HG02970 (cell line): ENCODE data around the gene MRPS7.
A peak's percentile ranks its signal among the peaks of the same experiment; 100 is the strongest.

Experiments
- ATAC-seq: cut with Tn5 transposase; IDR thresholded peaks from one replicate; pipeline ENCODE4 v1.9.1; 2021; ENCODE audit warnings: mild to moderate bottlenecking, moderate library complexity, moderate number of reproducible peaks; ENCODE audit not compliant: unreplicated experiment, low FRiP score

The MRPS7 gene

DNA sequence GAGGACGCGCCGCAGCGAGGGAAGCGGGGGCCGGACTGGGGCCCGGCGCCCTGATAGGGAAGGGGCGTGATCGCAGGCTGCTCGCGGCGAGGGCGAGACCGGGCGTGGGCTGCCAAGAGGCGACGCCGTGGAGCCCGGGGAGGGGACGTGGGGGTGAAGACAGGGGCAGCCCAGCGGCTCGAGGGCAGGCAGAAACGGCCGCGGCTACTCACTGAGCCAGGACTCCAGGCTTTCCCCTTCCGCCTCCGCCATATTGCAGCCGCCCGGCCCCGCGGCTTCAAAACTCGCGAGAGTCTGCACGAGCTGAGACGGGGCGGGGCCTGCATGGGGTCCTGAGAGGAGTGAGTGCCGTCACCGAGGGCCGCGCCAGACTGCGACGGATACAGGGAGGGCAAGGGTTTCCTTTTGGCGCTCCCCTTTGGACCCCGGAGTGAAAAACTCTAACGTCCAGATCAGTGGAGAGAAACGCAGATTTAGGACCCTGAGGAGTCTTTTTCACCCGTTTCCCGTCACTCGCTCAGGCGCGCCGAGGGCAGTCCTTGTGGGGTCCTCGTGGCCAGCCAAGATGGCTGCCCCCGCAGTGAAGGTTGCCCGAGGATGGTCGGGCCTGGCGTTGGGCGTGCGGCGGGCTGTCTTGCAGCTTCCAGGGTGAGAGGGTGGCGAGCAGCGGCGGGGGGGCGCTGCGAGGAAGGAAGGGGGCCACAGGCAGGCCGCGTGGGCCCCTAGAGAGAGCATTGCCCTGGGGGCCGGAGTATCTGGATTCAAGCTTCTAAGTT, at the start of gene MRPS7, which contains the start of gene GGA3:
MRPS7 (plus strand) TSS at position 544 of the 776 bp plus-strand sequence; CDS start at position 566, 22 bp downstream.
GGA3 (minus strand) TSS at position 271 of the 776 bp plus-strand sequence; CDS start at position 252, 19 bp downstream.
- peak; percentile 85 for ATAC-seq

DNA sequence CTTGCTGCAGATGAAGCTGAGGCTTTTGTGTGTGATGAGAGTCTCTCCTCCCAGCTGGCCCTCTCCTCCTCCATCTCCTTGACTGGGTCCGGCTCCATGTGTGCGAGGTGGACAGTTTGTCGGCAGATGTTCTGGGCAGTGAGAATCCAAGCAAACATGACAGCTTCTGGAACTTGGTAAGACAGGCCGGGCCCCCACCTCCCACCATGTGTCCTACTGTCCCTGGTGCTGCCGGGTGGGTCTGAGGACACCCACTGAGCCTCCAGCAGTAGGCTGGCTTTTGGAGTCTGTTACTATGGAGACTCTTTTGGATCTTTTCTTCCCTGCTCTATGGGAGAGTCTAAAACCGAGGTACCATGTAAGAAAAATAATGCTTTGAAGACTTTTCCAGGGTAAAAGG, 43.5 kb upstream of the MRPS7 start:
- no peak for ATAC-seq

DNA sequence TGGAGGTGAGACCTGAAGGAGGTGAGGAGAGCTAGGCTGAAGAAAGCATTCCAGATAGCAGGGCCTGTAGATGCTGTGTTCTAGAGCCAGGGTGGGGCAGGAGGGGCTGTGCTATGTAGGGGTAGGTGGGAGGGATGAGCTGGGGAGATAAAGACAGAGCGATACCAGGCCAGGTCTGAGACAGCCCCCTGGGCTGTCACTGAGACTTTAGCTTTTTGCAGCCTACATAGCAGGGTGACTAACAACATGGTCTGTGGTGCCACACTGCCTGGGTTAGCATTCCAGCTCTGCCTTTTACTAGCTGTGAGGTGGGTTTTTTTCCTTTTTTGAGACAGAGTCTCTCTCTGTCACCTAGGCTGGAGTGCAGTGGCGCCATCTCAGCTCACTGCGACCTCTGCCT, 41.9 kb upstream of the MRPS7 start:
- no peak for ATAC-seq

DNA sequence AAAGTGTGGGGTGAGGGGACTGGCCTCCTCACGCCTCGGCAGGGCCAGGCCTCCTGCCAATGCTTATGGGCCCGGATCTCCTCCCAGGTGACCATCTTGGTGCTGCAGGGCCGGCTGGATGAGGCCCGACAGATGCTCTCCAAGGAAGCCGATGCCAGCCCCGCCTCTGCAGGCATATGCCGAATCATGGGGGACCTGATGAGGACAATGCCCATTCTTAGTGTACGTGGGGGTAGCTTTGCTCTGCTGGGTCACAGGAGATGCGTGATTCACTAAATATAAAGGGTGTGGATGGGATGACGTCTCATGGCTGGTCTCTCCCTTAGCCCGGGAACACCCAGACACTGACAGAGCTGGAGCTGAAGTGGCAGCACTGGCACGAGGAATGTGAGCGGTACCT, 36.7 kb upstream of the MRPS7 start:
- ATAC-seq: no peak

DNA sequence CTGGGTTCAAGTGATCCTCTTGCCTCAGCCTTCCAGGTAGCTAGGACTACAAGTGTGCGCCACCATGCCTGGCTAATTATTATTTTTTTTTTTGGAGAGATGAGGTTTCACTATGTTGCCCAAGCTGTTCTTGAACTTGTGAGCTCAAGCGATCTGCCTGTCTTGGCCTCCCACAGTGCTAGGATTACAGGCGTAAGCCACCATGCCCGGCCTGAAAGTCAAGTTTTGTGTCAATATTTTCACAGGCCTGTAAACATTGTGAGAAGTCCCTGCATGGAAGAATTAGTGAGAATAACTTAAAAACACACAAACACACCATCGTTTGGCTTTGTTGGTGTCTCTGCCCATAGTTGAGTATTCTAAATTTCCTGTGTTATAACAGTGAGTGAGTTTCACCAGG, 34.0 kb upstream of the MRPS7 start:
- no peak for ATAC-seq

DNA sequence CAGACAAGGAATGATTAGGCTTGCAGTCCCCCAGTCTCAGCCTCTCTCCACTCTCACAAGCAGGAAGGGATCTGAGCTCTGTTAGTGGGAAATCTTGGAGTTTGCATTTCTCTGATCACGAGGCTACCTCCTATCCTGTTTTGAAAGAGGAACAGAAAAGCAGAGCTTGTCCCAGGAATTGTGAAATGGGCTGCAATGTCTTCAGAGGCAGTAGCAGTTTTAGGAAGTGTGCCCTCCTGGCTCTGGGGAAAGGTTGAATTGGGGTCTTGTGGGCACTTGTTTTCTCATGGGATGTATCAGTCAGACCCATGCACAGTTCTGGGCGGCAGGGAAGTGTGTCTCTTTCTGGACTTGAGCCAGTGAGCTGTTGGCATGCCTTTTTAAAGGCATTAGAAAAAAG, 33.4 kb upstream of the MRPS7 start:
- no peak for ATAC-seq

DNA sequence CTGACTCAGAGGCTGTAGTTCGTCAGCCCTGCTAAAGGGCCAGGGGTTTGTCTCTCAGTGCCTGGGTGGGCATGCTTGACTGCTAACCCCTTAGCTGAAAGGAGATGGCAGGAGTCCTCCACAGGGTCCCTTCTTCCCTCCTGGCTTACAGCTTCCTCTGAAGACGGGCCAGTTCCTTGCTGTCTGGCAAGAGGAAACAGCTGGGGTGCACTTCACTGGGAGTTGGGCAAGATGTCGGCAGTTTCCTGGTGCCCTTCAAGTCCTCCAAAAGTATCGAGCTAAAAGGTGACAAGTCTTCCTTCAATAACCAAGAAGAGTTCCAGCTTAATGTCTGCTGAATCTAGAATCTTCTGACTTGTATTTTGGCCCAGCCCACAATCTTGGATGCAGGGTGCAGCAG, 32.8 kb upstream of the MRPS7 start:
- ATAC-seq: no peak

DNA sequence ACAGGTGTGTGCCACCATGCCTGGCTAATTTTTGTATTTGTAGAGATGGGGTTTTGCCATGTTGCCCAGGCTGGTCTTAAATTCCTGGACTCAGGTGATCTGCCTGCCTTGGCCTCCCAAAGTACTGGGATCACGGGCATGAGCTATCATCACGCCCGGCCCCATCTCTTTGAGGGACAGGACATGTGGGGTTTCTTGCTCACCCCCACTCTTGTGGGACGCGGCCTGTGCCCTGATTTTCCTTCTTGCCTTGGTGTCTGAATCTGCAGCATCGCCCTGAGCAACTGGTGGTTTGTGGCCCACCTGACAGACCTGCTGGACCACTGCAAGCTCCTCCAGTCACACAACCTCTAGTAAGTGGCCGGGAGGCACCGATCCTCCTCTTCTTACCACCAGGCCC, 30.6 kb upstream of the MRPS7 start:
- no peak for ATAC-seq

DNA sequence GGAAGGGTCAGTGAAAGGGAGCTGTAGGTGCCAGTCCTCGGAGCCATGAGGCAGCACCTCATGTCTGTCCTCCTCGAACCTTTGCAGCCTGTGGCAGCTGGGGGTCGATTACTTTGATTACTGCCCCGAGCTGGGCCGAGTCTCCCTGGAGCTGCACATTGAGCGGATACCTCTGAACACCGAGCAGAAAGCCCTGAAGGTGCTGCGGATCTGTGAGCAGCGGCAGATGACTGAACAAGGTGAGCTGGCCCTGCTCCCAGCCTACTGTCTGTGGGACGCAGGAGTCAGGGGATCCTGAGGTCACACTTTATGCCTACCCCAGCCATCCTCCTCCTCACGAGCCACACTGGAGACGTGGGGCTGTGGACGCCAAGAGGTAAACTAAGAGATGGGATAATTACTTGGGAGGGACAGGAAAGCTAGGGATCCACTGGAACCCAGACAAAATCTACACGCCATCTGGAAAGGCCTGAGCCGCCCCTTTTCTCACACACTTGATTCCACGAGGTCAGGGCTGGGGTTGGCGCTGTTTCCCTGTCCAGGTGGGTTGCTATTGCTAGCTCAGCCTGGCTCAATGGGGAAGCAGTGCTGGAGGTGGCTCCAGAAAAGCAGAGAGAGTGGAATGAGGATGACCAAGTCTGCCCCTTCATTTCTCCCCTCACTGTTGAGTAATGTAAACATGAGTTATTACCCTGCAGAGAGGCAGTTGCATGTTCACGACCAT, 29.8 kb upstream of the MRPS7 start:
- ATAC-seq: no peak

DNA sequence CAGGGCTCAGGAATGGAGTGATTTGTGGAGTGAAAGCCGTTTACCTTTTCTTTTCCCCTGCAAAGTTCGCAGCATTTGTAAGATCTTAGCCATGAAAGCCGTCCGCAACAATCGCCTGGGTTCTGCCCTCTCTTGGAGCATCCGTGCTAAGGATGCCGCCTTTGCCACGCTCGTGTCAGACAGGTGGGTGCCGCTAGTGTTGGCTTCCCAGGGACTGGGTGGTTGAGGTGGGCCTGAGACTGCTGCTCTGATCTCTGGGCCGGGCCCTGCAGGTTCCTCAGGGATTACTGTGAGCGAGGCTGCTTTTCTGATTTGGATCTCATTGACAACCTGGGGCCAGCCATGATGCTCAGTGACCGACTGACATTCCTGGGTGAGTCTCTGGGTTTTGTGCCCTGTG, 28.9 kb upstream of the MRPS7 start:
- ATAC-seq: no peak

DNA sequence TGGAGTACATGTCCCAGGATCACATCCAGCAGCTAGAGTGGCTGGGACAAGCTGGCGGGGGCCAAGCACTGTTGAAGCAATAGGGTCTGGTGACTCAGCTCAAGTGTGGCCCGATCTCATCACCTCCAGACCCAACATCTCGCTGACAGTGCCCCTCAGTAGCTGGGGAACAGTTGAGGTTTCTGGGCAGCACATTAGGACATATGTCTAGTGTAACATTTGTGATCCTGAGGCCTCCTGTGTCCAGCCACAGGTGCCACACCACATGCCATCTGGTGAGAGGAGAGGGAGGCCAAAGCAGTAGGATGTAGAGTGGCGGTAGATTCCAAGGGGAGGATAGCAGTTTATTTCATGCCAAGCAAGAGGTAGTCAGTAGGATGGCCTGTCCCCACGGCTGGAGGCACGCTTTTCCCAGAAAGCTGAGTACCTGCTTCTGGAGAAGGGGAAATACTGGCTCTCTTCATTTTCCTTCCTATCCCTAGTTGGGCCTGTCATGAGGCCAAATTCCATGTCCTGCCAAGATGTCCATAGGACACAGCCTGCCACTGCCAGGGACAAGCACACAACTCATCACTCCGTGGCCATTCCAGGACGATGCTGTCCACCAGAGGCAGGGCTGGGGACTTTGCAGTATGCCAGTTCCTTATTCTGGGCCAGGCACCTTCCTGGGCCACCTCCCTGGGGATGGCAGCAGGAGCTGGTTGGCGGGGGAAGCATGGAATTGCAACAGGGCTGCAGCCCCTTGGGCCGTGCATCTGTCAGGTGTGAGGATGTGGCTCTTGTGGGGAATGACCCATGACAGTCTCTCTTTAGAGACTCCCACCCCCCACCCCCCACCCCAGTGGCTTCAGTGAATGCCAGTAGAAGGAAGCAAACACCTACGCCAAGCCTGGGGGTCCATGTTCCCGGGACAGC, 24.3 kb upstream of the MRPS7 start:
- ATAC-seq: no peak

DNA sequence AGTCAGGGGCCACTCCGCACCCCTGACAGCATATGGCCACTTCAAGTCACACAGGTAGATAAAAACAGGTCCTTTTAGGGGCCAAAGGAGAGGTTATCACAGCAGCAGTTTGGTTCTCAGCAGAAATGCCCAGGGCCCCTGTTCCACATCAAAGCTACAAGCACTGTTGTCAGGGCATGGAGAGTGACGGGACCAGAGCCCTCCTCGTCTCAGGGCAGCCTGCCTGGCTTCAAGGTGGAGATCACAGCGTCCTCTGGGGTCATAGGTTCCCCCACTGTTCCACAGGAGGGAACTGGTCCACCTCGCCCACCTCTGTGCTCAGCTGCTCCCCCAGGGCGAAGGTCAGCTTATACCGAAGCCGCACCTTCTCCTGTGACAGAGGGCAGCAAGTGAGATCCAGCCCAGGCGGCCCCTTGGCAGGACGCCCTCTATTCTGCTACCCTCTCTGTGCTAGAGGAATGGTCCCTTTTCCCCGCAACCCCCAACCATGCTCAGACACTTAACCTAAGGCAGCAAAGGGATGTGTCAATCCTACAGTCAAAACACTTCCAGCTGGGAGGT, 23.6 kb upstream of the MRPS7 start:
- ATAC-seq: no peak

DNA sequence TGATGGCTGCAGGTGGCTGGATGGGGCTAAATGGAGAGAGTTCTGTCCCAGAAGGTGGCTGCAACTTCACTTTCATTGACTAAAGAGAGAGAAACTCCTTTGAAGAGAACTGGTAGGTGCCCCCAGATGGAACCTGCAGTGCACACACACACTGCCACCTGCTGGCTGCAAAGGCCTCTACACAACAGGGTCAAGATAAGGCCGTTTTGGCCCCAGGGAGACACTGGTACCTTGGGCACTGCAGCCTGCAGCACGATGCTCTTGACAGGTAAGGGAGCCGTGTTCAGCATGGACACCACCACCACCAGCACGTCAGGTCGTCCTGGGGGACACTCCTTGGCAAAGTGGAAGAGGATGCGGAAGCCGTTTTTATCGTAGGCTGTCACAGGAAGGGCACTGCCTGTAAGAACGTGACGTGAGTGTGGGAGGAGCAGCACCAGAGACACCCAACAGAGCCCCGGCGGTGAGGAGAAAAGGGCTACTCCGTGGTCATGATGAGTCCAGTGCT, 22.9 kb upstream of the MRPS7 start:
- no peak for ATAC-seq

DNA sequence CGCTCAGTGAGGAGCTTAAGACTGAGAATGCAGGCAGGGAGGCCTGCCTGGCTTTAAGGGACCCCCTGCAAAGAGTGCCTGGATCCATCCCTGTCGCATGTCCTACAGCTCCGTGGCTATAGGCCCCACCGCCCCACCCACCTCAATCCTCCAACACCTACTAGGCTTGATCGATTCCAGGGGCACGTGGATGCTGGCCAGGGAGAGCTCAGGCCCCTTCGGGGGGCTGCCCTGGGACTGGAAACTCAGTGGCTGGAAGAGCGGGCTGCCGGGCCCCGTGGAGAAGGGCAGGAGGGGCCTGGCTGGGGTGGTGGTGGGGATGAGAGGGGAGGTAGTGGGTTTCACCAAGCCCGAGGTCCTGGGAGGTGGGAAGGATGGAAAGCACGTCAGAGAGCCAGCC, 22.5 kb upstream of the MRPS7 start:
- ATAC-seq: no peak

DNA sequence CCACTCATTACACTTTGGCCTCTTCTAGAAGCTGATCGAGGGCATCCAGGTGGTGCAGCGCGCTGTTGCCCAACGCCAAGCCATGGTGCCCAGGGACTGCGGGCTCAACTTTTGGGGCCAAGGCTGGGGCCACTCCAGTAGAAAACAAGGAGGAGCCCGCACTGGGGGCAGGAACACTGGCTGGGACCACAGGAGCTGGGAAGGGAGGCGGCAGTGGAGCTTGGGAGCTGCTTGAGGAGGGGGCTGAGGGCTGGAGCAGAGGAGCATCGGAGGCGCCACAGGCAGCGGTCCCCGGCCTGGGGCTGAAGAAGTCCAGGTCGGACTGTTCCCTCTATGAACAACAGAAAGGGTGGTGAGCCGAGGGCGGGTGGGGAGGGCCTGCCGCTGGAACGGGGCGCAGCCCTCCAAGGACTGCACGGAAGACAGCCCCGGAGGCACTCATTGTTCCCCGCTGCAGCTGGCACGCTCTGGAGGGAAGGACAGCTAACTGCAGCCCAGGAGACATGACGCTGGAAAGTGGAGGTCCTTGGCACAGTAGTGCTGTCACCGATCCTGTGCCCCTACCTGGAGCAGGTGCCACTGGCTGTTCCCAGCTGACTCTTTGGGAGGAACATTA, 21.8 kb upstream of the MRPS7 start:
- ATAC-seq: no peak

DNA sequence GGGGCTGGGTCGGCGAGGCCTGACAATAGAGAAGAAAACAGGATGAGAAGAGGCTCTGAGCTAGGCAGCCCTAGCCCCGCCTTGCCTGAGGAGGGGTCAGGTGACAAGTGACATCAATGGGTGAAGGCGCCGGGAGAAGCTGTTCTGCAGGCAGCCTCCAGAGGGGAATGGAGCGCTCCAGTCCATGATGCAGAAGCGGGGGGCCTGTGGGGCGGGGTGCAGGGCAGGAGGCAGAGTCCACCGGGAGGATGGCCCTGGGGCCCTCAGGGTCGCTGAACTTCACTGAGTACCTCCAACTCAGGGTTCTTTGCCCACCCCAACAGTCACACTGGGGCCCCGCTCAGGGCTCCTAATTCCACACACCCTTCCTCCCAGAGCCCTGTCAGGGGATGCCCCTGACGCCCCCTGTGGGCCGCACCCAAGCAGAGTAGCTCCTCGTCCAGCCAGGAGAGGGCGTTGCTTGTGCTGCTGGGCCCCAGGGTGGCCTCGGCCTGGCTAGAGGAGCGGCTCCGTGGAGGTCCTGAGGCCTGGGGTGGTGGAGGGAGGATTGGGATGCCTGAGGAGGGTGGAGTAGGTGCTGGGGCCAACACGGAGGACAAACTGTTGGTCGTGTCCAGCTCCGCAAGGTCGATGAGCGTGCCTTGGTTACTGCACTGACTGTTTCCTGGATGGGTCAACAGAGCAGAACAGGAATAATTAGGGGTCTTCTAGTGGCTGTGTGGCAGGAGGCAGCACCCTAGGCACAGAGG, 21.1 kb upstream of the MRPS7 start:
- ATAC-seq: no peak

DNA sequence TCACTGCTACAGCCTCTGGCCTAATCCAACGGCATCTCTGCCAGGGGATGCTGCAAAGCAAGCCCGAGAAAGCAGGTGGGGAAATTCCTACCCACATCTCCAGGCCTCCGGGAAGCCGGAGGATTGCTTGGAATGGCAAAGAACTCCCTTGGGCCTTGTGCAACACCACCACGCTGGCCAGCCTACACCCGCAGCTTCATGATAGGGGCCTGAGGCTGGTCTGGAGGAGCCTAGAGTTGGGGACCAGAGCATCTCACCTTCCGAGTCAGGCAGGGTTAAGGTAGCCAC, 20.6 kb upstream of the MRPS7 start:
- ATAC-seq: no peak

DNA sequence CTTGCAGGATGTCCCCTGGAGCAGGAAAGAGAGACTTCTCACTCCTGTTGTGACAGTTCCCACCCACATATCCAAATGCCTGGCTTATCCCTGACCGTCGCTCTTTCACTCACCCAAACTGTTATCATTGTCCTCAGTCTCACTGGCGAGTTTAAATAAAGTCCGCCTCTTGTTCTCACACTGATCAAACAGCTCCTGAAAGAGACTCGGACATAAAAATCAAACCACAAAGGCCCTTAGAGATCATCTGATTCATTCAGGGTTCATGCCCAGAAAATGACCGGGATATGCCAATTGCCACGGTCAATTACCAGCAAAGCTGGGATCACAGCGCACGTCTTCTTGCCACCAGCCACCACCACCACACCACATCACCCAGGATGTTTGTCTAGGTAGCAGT, 20.2 kb upstream of the MRPS7 start:
- no peak for ATAC-seq

DNA sequence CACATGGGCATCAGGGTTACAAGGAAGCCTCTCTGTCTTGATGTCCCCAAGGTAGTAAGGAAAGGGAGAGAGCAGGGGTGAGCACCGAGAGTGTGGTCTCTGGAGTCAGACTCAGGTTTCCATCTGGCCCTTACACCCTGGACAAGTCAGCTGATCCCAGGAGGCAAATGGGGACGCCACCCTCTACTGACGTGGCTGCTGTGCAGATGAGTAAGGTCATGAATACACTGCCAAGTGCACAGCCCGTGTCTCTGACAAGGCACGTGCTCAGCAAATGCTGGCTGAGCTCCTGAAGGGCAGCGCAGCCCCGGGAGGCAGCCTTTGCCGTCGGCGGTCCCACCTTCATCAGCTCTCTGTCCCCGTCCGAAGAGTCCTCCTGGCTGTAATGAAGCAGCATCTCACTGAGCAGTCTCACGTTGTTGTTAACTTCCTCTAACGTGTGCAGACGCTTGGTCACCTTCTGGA, 19.7 kb upstream of the MRPS7 start:
- ATAC-seq: no peak
